Stimulated activated naive CD8-positive, alpha-beta T cell treated with anti-CD3 and anti-CD28 coated beads, Interleukin-15, amount 100 ng/mL, for 72 hours (primary cell): Measurements from ENCODE around the gene BANP.
"Not testable (repeated sequence)": the region's sequence is repeated elsewhere in the genome, so short reads cannot be mapped to it uniquely, and the experiment has no call there.

Experiments used
- ATAC-seq: fragments of 150-1000 bp; cut with Tn5 transposase; 2 replicates; pipeline ENCODE4 v1.10.0; 2021; ENCODE audit warnings: mild to moderate bottlenecking, moderate library complexity
- DNase-seq, 2 donors: peaks; one replicate each; pipeline ENCODE4 v3.0.0; 2021 to 2022
- H3K27ac Mint-ChIP-seq, 2 donors: one replicate each; pipeline ENCODE4 v1.8.0; 2022; ENCODE audit warnings: mild to moderate bottlenecking in 2 of 2, mixed read lengths in 2 of 2, moderate library complexity in 2 of 2
- H3K27me3 Mint-ChIP-seq: one replicate; pipeline ENCODE4 v1.8.0; 2022; ENCODE audit warnings: mixed read lengths
- H3K4me1 Mint-ChIP-seq: one replicate; pipeline ENCODE4 v1.8.0; 2022; ENCODE audit warnings: mild to moderate bottlenecking, mixed read lengths
- H3K4me3 Mint-ChIP-seq, 2 donors: one replicate each; pipeline ENCODE4 v1.8.0; 2022; ENCODE audit warnings: mild to moderate bottlenecking in 2 of 2, mixed read lengths in 2 of 2, moderate library complexity in 1 of 2
- H3K9me3 Mint-ChIP-seq, 2 donors: one replicate each; pipeline ENCODE4 v1.8.0; 2022; ENCODE audit warnings: mixed read lengths in 2 of 2

Gene BANP

DNA sequence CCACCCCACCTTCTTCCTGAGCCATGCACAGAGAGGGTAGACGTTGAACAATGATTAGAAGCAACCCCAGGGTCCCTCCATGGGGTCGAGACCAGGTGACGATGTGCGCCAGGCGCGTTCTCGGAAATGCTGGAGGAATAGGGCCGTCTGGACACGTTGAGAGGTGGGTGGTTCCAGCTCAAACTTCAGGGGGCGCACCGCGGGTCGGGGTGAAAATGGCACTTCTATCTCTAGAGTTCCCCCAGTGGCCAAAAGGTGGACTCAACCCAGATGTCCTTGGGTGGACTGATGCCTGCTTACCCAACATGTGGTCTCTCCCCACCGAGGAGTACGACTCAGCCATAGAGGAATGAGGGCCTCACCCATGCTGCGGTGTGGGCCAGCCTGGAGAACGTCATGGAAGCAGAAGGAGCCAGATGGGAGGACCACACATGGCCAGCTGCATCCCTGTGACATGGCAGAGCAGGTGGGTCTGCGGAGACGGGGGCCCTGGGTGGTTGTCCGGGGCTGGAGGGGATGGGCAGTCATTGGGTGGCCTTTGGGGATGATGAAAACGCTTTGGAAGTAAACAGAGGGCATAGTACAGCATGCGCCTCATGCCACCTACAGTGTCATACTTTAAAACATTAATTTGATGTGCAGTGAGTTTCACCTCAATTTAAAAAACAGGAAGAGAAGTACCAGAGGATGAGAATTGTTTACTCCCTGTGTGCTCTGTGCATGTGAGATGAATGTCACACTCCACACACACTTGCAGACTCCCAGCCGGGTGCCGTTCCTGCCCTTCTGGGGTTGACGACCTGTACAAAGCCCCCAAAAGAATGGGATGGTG, 147.7 kb downstream of the BANP start:
- H3K27ac Mint-ChIP-seq, H3K4me3 Mint-ChIP-seq, DNase-seq, H3K4me1 Mint-ChIP-seq, ATAC-seq: not testable (repeated sequence)
- H3K9me3 Mint-ChIP-seq = peaks cover 10 to 30% of the 10 kb centered on the region in 2 donors
- H3K27me3 Mint-ChIP-seq = peaks cover 42% of the 10 kb centered on the region

DNA sequence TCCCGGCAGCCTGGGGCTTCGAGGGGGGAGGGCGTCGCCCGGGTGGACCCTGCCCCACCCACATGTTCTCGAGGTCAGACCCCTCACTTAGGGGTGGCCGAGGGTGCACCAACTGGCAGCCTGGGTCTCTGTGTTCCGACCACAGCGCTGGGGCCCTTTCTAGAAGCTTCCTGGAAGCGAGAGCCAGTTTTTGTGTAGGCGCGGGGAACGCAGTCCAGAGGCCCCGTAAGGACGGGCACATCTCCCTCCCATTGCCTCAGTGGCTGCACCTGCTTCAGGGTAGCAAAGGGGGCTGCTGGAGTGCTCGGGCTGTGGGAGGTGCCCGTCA, 148.3 kb downstream of the BANP start:
- ATAC-seq (no peak), DNase-seq (no peak)
- peaks cover 42% of the 10 kb centered on the region for H3K27me3 Mint-ChIP-seq
- H3K9me3 Mint-ChIP-seq = peaks cover 10 to 30% of the 10 kb centered on the region in 2 donors
- H3K27ac Mint-ChIP-seq = no peak overlapping the region
- H3K4me1 Mint-ChIP-seq = peaks cover 4% of the 10 kb centered on the region
- H3K4me3 Mint-ChIP-seq = no peak overlapping the region

GRCh38 chr16:88099956-88100355, 148.7 kb downstream of the BANP start:
- H3K27me3 Mint-ChIP-seq = peaks cover 42% of the 10 kb centered on the region
- H3K9me3 Mint-ChIP-seq = peaks cover 10 to 28% of the 10 kb centered on the region in 2 donors
- not testable (repeated sequence) for ATAC-seq, H3K4me1 Mint-ChIP-seq, H3K27ac Mint-ChIP-seq, H3K4me3 Mint-ChIP-seq, DNase-seq

GRCh38 chr16:88100801-88101622, 149.8 kb downstream of the BANP start:
- not testable (repeated sequence) for DNase-seq, H3K4me1 Mint-ChIP-seq, H3K27ac Mint-ChIP-seq, H3K4me3 Mint-ChIP-seq, ATAC-seq
- Mint-ChIP-seq H3K9me3 (peaks cover 4 to 19% of the 10 kb centered on the region in 2 donors), H3K27me3 (peaks cover 42% of the 10 kb centered on the region)

- ATAC-seq, DNase-seq, H3K27ac Mint-ChIP-seq, H3K4me3 Mint-ChIP-seq, H3K4me1 Mint-ChIP-seq: not testable (repeated sequence)
- Mint-ChIP-seq H3K9me3 (peaks cover 4 to 15% of the 10 kb centered on the region in 2 donors), H3K27me3 (peaks cover 42% of the 10 kb centered on the region)
These were observed 150.4 kb downstream of the BANP start for GRCh38 chr16:88101623-88102105.

DNA sequence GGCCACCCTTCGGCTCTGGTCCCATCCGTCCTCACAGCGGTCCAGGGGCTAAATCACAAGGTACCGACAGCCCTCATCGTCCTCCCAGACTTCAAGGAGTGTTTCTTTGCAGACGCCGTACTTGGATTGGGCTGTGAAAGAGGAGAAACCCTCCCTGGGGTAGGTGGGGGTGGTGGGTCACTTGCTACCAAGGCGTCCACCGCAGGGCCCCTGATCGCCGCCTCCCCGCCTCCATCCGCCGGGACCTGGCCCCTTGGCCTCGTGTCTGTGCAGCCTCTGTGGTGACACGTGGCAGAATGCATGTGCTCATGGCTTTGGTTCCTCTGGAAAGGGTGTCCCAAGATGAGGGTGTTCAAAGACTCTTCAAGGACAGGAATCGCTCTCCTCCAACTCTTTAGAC, 151.4 kb downstream of the BANP start:
- H3K4me3 Mint-ChIP-seq = no peak overlapping the region
- H3K27ac Mint-ChIP-seq = no peak overlapping the region
- peaks cover 42% of the 10 kb centered on the region for H3K27me3 Mint-ChIP-seq
- ATAC-seq (no peak), DNase-seq (no peak)
- H3K9me3 Mint-ChIP-seq = peaks cover 4 to 12% of the 10 kb centered on the region in 2 donors
- H3K4me1 Mint-ChIP-seq = peaks cover 4% of the 10 kb centered on the region

- peaks cover 4% of the 10 kb centered on the region for H3K4me1 Mint-ChIP-seq
- no peak overlapping the region for H3K4me3 Mint-ChIP-seq
- no peak overlapping the region for H3K27ac Mint-ChIP-seq
- no peak for ATAC-seq
- DNase-seq = no peak
- H3K27me3 Mint-ChIP-seq = peaks cover 41% of the 10 kb centered on the region
- H3K9me3 Mint-ChIP-seq = peaks cover 2 to 12% of the 10 kb centered on the region in 2 donors
These were observed 151.8 kb downstream of the BANP start for GRCh38 chr16:88103011-88103410.

DNA sequence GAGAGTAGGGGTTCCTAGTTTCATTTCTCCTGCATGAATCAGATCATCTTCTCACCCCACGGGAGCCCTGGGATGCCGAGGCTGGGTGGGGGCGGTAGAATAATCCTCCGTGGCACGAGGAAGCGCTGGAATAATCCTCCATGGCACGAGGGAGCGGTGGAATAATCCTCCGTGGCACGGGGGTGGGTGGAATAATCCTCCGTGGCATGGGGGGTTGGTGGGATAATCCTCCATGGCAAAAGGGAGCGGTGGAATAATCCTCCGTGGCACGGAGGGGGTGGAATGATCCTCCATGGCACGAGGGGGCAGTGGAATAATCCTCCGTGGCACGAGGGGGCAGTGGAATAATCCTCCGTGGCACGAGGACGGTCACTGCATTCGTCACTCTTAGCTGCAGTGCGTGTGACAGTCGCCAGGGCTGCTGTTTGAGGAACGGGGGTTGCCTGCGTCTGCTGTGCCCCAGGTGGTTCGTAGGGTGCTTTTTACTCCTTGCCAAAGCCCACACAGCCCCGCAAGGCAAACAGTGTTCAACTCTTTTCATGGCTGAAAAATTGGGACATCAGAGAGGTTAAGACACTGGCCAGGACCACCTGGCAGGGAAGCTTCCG, 152.5 kb downstream of the BANP start:
- ATAC-seq (no peak), DNase-seq (no peak)
- H3K9me3 Mint-ChIP-seq = peaks cover 0 to 5% of the 10 kb centered on the region in 2 donors
- H3K4me1 Mint-ChIP-seq = peaks cover 4% of the 10 kb centered on the region
- no peak overlapping the region for H3K4me3 Mint-ChIP-seq
- no peak overlapping the region for H3K27ac Mint-ChIP-seq
- peaks cover 34% of the 10 kb centered on the region for H3K27me3 Mint-ChIP-seq

- H3K27ac Mint-ChIP-seq = not testable (repeated sequence)
These were observed 153.1 kb downstream of the BANP start for GRCh38 chr16:88104363-88104762.

DNA sequence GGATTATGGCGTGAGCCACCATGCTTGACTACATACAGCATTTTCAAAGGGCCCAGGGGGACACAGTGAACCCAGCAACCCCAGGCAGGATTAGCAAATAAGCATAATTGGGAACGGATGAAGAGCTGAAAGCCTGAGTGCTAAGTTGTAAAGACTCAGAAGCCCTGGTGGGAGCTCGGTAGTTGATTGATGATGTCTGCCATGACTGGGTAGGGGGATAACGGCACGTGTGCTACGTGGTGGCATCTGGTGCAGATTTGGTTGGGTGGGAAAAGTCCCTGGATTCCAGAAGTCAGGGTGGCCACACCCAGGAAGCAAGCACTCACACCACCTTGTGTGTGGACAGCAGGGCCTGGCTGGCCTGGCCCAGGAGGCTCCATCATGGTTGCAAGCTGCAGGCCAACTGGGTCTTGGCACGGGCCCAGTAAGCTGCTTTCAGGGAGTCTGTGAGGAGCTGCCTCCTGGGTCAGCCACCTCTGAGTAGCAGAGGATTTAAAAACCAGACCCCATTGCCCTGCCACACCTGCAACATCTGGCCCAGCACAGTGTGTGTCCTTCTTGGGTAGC, 154.4 kb downstream of the BANP start:
- H3K27ac Mint-ChIP-seq, H3K4me3 Mint-ChIP-seq, ATAC-seq, H3K9me3 Mint-ChIP-seq, H3K4me1 Mint-ChIP-seq, DNase-seq: not testable (repeated sequence)
- H3K27me3 Mint-ChIP-seq = peaks cover 15% of the 10 kb centered on the region

More at GRCh38 chr16:88104363-88104762, 153.1 kb downstream of the BANP start:
- not testable (repeated sequence) for H3K9me3 Mint-ChIP-seq, H3K4me3 Mint-ChIP-seq, H3K4me1 Mint-ChIP-seq, ATAC-seq, DNase-seq
- H3K27me3 Mint-ChIP-seq = peaks cover 27% of the 10 kb centered on the region

- not testable (repeated sequence) for H3K4me3 Mint-ChIP-seq, H3K27ac Mint-ChIP-seq, DNase-seq, ATAC-seq, H3K9me3 Mint-ChIP-seq, H3K27me3 Mint-ChIP-seq
- H3K4me1 Mint-ChIP-seq = peaks cover 11% of the 10 kb centered on the region
These were observed 155.3 kb downstream of the BANP start for GRCh38 chr16:88106566-88106965.

DNA sequence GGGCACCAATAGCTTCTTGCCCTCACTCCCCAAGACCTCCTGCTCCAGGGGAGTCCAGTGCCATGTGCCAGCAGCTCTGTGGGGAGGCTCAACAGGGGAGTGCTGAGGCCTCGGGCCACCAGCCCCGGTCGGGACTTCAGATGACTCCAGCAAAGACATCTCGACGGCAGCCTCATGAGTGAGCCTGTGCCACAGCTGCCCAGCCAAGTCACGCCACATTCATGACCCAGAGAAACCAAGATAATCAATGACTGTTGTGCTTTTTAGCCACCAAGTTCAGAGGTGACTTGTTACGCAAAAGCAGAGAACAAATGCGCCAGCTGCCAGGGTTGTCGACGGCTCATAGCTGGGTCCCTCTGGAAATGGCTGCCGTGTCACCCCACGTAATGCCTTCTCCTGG, 157.5 kb downstream of the BANP start:
- Mint-ChIP-seq H3K9me3 (no peaks in the 10 kb centered on the region), H3K27ac (no peak overlapping the region)

GRCh38 chr16:88109726-88110621, 158.7 kb downstream of the BANP start:
- not testable (repeated sequence) for H3K27me3 Mint-ChIP-seq, ATAC-seq, H3K27ac Mint-ChIP-seq

More for the DNA sequence above, 157.5 kb downstream of the BANP start:
- no peaks in the 10 kb centered on the region for H3K27me3 Mint-ChIP-seq
- ATAC-seq = no peak
- no peak overlapping the region for H3K4me3 Mint-ChIP-seq
- peaks cover 10% of the 10 kb centered on the region for H3K4me1 Mint-ChIP-seq
- DNase-seq = no peak

GRCh38 chr16:88110875-88111494, 159.8 kb downstream of the BANP start:
- not testable (repeated sequence) for DNase-seq, H3K9me3 Mint-ChIP-seq, H3K4me3 Mint-ChIP-seq, H3K27me3 Mint-ChIP-seq
- peak; percentile 40 for ATAC-seq
- H3K27ac Mint-ChIP-seq = peak overlapping the region in 1 of 2 donors; percentile 33
- H3K4me1 Mint-ChIP-seq = peaks cover 10% of the 10 kb centered on the region

More at GRCh38 chr16:88109726-88110621, 158.7 kb downstream of the BANP start:
- H3K4me3 Mint-ChIP-seq, H3K9me3 Mint-ChIP-seq, DNase-seq: not testable (repeated sequence)
- peaks cover 10% of the 10 kb centered on the region for H3K4me1 Mint-ChIP-seq
